K562 (cell line): Measurements from ENCODE around the gene RBKS. TPM values are rescaled to one million over a fixed set of nuclear protein-coding genes. Genes with fewer than 3 reads are reported as not detected.

ENCODE experiments used
- C11orf30 ChIP-seq: fragments of 450-650 bp; IDR thresholded peaks from 2 replicates; pipeline ENCODE4 v1.6.1; 2016; ENCODE audit warnings: low read depth, mild to moderate bottlenecking
- CTBP1 ChIP-seq: fragments of 450-650 bp; IDR thresholded peaks from 2 replicates; pipeline ENCODE4 v1.6.1; 2016; ENCODE audit warnings: borderline replicate concordance
- EP300 ChIP-seq: IDR thresholded peaks from 2 replicates; pipeline ENCODE4 v1.6.1; 2012; ENCODE audit warnings: low read length, improper control_type of control experiment
- FOXA1 ChIP-seq: fragments of 450-650 bp; IDR thresholded peaks from 2 replicates; pipeline ENCODE4 v1.6.1; 2016; ENCODE audit warnings: mild to moderate bottlenecking, borderline replicate concordance
- HDGF ChIP-seq: fragments of 450-650 bp; IDR thresholded peaks from 2 replicates; pipeline ENCODE4 v1.6.1; 2016
- MAFG ChIP-seq: fragments of 450-650 bp; conservative IDR thresholded peaks from 2 replicates; pipeline ENCODE4 v1.6.1; 2016; ENCODE audit warnings: missing genetic modification characterization, missing compliant biosample characterization
- MAFK ChIP-seq: IDR thresholded peaks from 2 replicates; pipeline ENCODE4 v1.6.1; 2011; ENCODE audit warnings: low read length, improper control_type of control experiment
- NFXL1 ChIP-seq: fragments of 450-650 bp; formaldehyde crosslinking; IDR thresholded peaks from 2 replicates; pipeline ENCODE4 v1.4.0; 2021; ENCODE audit warnings: mild to moderate bottlenecking
- NR2C2 ChIP-seq, 2 experiments: fragments of 200-800 bp in 1 of 2; sonication (Bioruptor generic) in 1 of 2; sonication (generic) in 1 of 2; formaldehyde crosslinking in 1 of 2; IDR thresholded peaks; 2 replicates each; pipeline versions ENCODE4 v1.6.1 to v1.8.0; 2016 to 2022; ENCODE audit warnings: mild to moderate bottlenecking in 1 of 2, missing compliant biosample characterization in 1 of 2, missing genetic modification characterization in 1 of 2, missing genetic modification reagents in 1 of 2
- RBBP5 ChIP-seq: fragments of 200-600 bp; sonication (generic); IDR thresholded peaks from 2 replicates; pipeline ENCODE4 v1.6.1; 2012; ENCODE audit warnings: borderline replicate concordance, mild to moderate bottlenecking, low read length, control low read depth, inconsistent platforms; ENCODE audit not compliant: insufficient read depth, poor library complexity, severe bottlenecking
- RBM14 ChIP-seq: fragments of 200-400 bp; formaldehyde crosslinking; IDR thresholded peaks from 2 replicates; pipeline ENCODE4 v1.6.1; 2018; ENCODE audit warnings: low read depth, mild to moderate bottlenecking, low read length, moderate library complexity, borderline replicate concordance; ENCODE audit not compliant: insufficient read depth
- RCOR1 ChIP-seq, 2 experiments: IDR thresholded peaks; 2 replicates each; pipeline ENCODE4 v1.6.1; 2012; ENCODE audit warnings: low read depth in 2 of 2, low read length in 2 of 2, borderline replicate concordance in 1 of 2, improper control_type of control experiment in 1 of 2
- SMARCC2 ChIP-seq: fragments of 450-650 bp; IDR thresholded peaks from 2 replicates; pipeline ENCODE4 v1.6.1; 2017; ENCODE audit warnings: antibody characterized with exemption, moderate library complexity, mild to moderate bottlenecking, low read depth
- SOX6 ChIP-seq: fragments of 450-650 bp; IDR thresholded peaks from 2 replicates; pipeline ENCODE4 v1.6.1; 2014; ENCODE audit warnings: mild to moderate bottlenecking
- TAF1 ChIP-seq: IDR thresholded peaks from 2 replicates; pipeline ENCODE4 v1.6.1; 2011; ENCODE audit warnings: mild to moderate bottlenecking, low read length, moderate library complexity; ENCODE audit not compliant: insufficient read depth, control insufficient read depth, severe bottlenecking; ENCODE audit errors: extremely low read depth
- TBL1XR1 ChIP-seq, 2 experiments: IDR thresholded peaks; 2 replicates each; pipeline ENCODE4 v1.6.1; 2012; ENCODE audit warnings: improper control_type of control experiment in 2 of 2, low read length in 2 of 2, mild to moderate bottlenecking in 1 of 2
- ZBTB40 ChIP-seq, 2 experiments: fragments of 450-650 bp in 1 of 2; sonication (generic) in 1 of 2; formaldehyde crosslinking in 1 of 2; IDR thresholded peaks; 2 replicates each; pipeline versions ENCODE4 v1.7.1 to v1.9.0; 2016 to 2022; ENCODE audit warnings: inconsistent platforms in 1 of 2, mild to moderate bottlenecking in 1 of 2, missing genetic modification reagents in 1 of 2
- ZNF384 ChIP-seq: IDR thresholded peaks from 2 replicates; pipeline ENCODE4 v1.6.1; 2012; ENCODE audit warnings: low read depth, low read length, improper control_type of control experiment
- polyA plus RNA-seq, 8 experiments: library from polyadenylated mRNA; depleted of rRNA in 4 of 8; stranded (reverse) in 5 of 8; unstranded in 3 of 8; fragments of >200 nt; fragmentation: Nextera tagmentation in 2 of 8; fragmentation: Illumina TruSeq in 1 of 8; extraction: Ambion mirVana in 2 of 8; extraction: Trizol in 1 of 8; gene quantifications; 2 replicates each; pipeline versions ENCODE4 v1.2.1 to v1.2.3, GENCODE V29; 2011 to 2014; ENCODE audit warnings: inconsistent platforms in 1 of 8, missing spikeins in 1 of 8
- total RNA-seq, 7 experiments: library from RNA; depleted of rRNA in 6 of 7; stranded (reverse); fragments of >200 nt in 6 of 7; fragmentation: Illumina TruSeq in 2 of 7; extraction: Trizol in 2 of 7; gene quantifications; 2 replicates each; pipeline versions ENCODE4 v1.2.1 to v1.2.3, GENCODE V29; 2011 to 2021; ENCODE audit warnings: low replicate concordance in 1 of 7

RBKS gene
- total and polyA plus RNA-seq, 9 of the 15 experiments (the other 6 are each of a cell fraction or from before 2014, with no cell fraction given) = 0.06 to 0.39 (median 0.19) TPM

GRCh38 chr2:27925766-27926472, 35.7 kb upstream of the RBKS start (continued):
- 0 out of 2 replicates have a peak, but pooled peaks have one; percentile 25 for TF ChIP-seq ZBTB40 (IDR thresholded peaks at IDR 0.05)
- TF ChIP-seq ZBTB40 (CRISPR knock-in tag; IDR thresholded peaks at IDR 0.05) = no peak
- TF ChIP-seq SOX6 = peak; percentile 85
- peak in 1 of 2 experiments; percentile 81; a peak in 2 of 4 replicates for TF ChIP-seq RCOR1 (IDR thresholded peaks at IDR 0.05; ENCODE audit: borderline replicate concordance in 1 of 2, low read depth in 2 of 2, low read length in 2 of 2)
- TF ChIP-seq C11orf30 = peak; percentile 84
- 0 out of 2 replicates have a peak, but pooled peaks have one; percentile 50 for TF ChIP-seq HDGF
- TF ChIP-seq ZNF384 = peak; percentile 87
- no peak for TF ChIP-seq NR2C2 (CRISPR knock-in tag; IDR thresholded peaks at IDR 0.05)
- peak; percentile 40 for TF ChIP-seq NR2C2 (tag; IDR thresholded peaks at IDR 0.05)
- peak; percentile 85 for TF ChIP-seq MAFG
- TF ChIP-seq MAFK = peak; percentile 76
- peak; percentile 82; the same call in 1 of the 2 replicates for TF ChIP-seq SMARCC2
- TF ChIP-seq RBBP5 = peak; percentile 53
- TF ChIP-seq RBM14 = no peak
- TF ChIP-seq FOXA1 = 0 out of 2 replicates have a peak, but pooled peaks have one; percentile 38
- TF ChIP-seq CTBP1 = peak; percentile 91
- TF ChIP-seq TBL1XR1 (IDR thresholded peaks at IDR 0.05; ENCODE audit: low read length in 2 of 2) = peak in 1 of 2 experiments; percentile 73; a peak in 2 of 4 replicates
- TF ChIP-seq EP300 = peak; percentile 67
- TF ChIP-seq TAF1 = no peak
- TF ChIP-seq NFXL1 (CRISPR knock-in tag) = no peak
